ENCODE data around the gene ALDH1L1. TPM values are rescaled to one million over a fixed set of nuclear protein-coding genes. Genes with fewer than 3 reads are reported as not detected.

Gene ALDH1L1
- polyA plus RNA-seq, 3 donors, result not detected

DNA sequence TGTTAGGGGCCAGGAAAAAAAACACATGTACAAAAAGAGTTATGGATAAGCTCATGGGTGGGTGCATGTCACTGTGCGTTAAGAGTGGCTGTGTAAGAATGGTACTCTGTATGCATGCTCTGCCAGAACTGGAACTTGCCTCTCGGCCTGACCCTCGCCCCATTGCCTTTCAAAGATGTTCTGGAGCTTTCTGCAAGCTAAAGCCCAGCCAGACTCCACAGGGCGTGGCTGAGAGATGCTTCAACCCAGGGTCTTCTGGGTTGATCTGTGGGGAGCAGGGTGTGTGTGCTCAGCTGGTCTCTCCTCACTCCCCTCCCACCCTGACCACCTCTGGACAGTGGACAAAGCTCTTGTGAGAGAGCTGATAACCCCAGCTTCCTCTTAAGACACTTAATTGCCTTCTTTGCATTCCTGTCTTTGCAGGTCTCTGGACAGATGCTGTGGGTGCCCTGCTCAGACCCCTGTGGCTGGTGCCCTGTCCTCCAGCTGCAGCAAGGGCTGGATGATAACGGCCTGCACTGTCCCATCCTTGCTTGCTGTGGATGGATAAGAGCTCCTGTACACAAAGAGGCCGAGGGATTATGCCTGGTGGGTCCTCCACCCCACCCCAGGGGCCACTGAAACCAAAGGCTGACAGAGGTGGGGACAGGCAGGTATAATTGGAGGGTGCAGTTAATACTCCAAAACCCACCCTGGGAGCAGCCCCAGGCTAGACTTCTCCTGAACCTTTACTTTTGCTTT, 28.7 kb downstream of the ALDH1L1 start:
- Histone ChIP-seq H3K4me3 (replicated peaks in 1 of 3; ENCODE audit: low read depth in 2 of 3, low read length in 3 of 3) (no peak overlapping the region), H3K27ac (ENCODE audit: low read depth in 1 of 2, low read length in 2 of 2) (no peak overlapping the region), H3K4me1 (ENCODE audit: control insufficient read depth in 1 of 2, insufficient read depth in 2 of 2, low read length in 2 of 2) (no peaks in the 10 kb centered on the region), H3K4me2 (replicated peaks; ENCODE audit: extremely low read depth, low read length, poor library complexity, severe bottlenecking) (no peak overlapping the region), H3K9me3 (replicated peaks in 1 of 2; ENCODE audit: control insufficient read depth in 1 of 2, insufficient read depth in 1 of 2, low read length in 2 of 2) (no peaks in the 10 kb centered on the region), H3K27me3 (ENCODE audit: control insufficient read depth in 2 of 2, insufficient read depth in 2 of 2, low read length in 2 of 2) (no peaks in the 10 kb centered on the region), H3K9ac (ENCODE audit: insufficient read depth, low read length, poor library complexity, severe bottlenecking) (no peak overlapping the region), H2AFZ (ENCODE audit: insufficient read depth, low read depth, low read length, poor library complexity, severe bottlenecking) (no peak overlapping the region), H3K36me3 (replicated peaks in 1 of 2; ENCODE audit: control insufficient read depth in 1 of 2, insufficient read depth in 2 of 2, low read length in 2 of 2) (no peaks in the 10 kb centered on the region), H4K20me1 (ENCODE audit: insufficient read depth, low read length) (no peaks in the 10 kb centered on the region), H3K79me2 (ENCODE audit: insufficient read depth, low read length) (no peaks in the 10 kb centered on the region)
- no peaks in the 10 kb centered on the region for H3K36me3 Mint-ChIP-seq
- TF ChIP-seq CTCF (IDR thresholded peaks at IDR 0.05), result no peak
- intact Hi-C loops (cut with micrococcal nuclease), result no loop called here
- H3K4me3 Mint-ChIP-seq, result no peak overlapping the region
- 87% methylated on average over 2 of the region's 6 CpGs for WGBS (ENCODE audit: insufficient coverage)
- DNase-seq, result no peak
- peaks cover 0 to 6% (median 2%) of the 10 kb centered on the region in 3 donors for H3K27me3 Mint-ChIP-seq (ENCODE audit: low read depth in 3 of 3)
- H3K9me3 Mint-ChIP-seq, result peaks cover 0 to 5% (median 0%) of the 10 kb centered on the region in 7 donors
- H3K4me1 Mint-ChIP-seq, result no peaks in the 10 kb centered on the region
- H3K27ac Mint-ChIP-seq, result no peak overlapping the region

- Mint-ChIP-seq H3K9me3 (peaks cover 0 to 2% (median 0%) of the 10 kb centered on the region in 7 donors), H3K27me3 (ENCODE audit: low read depth in 3 of 3) (peaks cover 0 to 6% (median 6%) of the 10 kb centered on the region in 3 donors), H3K4me1 (no peaks in the 10 kb centered on the region), H3K36me3 (no peaks in the 10 kb centered on the region), H3K27ac (no peak overlapping the region), H3K4me3 (no peak overlapping the region)
- Histone ChIP-seq H3K27me3 (ENCODE audit: control insufficient read depth in 2 of 2, insufficient read depth in 2 of 2, low read length in 2 of 2) (no peaks in the 10 kb centered on the region), H4K20me1 (ENCODE audit: insufficient read depth, low read length) (no peaks in the 10 kb centered on the region), H3K27ac (ENCODE audit: low read depth in 1 of 2, low read length in 2 of 2) (no peak overlapping the region), H3K9me3 (replicated peaks in 1 of 2; ENCODE audit: control insufficient read depth in 1 of 2, insufficient read depth in 1 of 2, low read length in 2 of 2) (no peaks in the 10 kb centered on the region), H3K79me2 (ENCODE audit: insufficient read depth, low read length) (no peaks in the 10 kb centered on the region), H3K9ac (ENCODE audit: insufficient read depth, low read length, poor library complexity, severe bottlenecking) (no peak overlapping the region), H3K36me3 (replicated peaks in 1 of 2; ENCODE audit: control insufficient read depth in 1 of 2, insufficient read depth in 2 of 2, low read length in 2 of 2) (no peaks in the 10 kb centered on the region), H3K4me3 (replicated peaks in 1 of 3; ENCODE audit: low read depth in 2 of 3, low read length in 3 of 3) (no peak overlapping the region), H3K4me2 (replicated peaks; ENCODE audit: extremely low read depth, low read length, poor library complexity, severe bottlenecking) (no peak overlapping the region), H2AFZ (ENCODE audit: insufficient read depth, low read depth, low read length, poor library complexity, severe bottlenecking) (no peak overlapping the region), H3K4me1 (ENCODE audit: control insufficient read depth in 1 of 2, insufficient read depth in 2 of 2, low read length in 2 of 2) (no peaks in the 10 kb centered on the region)
- WGBS (ENCODE audit: insufficient coverage), result 98% methylated on average over 6 of the region's 7 CpGs
- intact Hi-C loops (cut with micrococcal nuclease), result no loop called here
- no peak for DNase-seq
- no peak for TF ChIP-seq CTCF (IDR thresholded peaks at IDR 0.05)
Observed at GRCh38 chr3:126149960-126150515, 30.3 kb downstream of the ALDH1L1 start.
